GM19025 (cell line): ENCODE measurements around the gene ACTL7A.
"Not testable (repeated sequence)": the region's sequence is repeated elsewhere in the genome, so short reads cannot be mapped to it uniquely, and the experiment has no call there.

Source experiments
- ATAC-seq: cut with Tn5 transposase; IDR thresholded peaks from one replicate; pipeline ENCODE4 v1.9.1; 2021; ENCODE audit warnings: mild to moderate bottlenecking, low read depth, moderate library complexity; ENCODE audit not compliant: unreplicated experiment

Gene ACTL7A

GRCh38 chr9:108845947-108846346 lies 16.1 kb upstream of the ACTL7A start:
- no peak for ATAC-seq

- ATAC-seq, result not testable (repeated sequence)
Measured at GRCh38 chr9:108848296-108848695, 13.8 kb upstream of the ACTL7A start.

GRCh38 chr9:108850293-108850897 lies 11.7 kb upstream of the ACTL7A start:
- ATAC-seq, result no peak

GRCh38 chr9:108851138-108851537 lies 10.9 kb upstream of the ACTL7A start:
- ATAC-seq, result no peak

GRCh38 chr9:108852079-108852478 lies 10.0 kb upstream of the ACTL7A start:
- ATAC-seq, result no peak

GRCh38 chr9:108854094-108854493 lies 8.0 kb upstream of the ACTL7A start:
- ATAC-seq, result no peak

- no peak for ATAC-seq
Measured at GRCh38 chr9:108854641-108855528, 7.2 kb upstream of the ACTL7A start.

GRCh38 chr9:108855529-108855886 lies 6.6 kb upstream of the ACTL7A start:
- ATAC-seq, result no peak

GRCh38 chr9:108855888-108856287 lies 6.2 kb upstream of the ACTL7A start, which contains the start of gene ACTL7B:
ACTL7B (minus strand) TSS chr9:108855986; CDS start chr9:108855930, 56 bp downstream.
- no peak for ATAC-seq

- ATAC-seq, result no peak
Measured at GRCh38 chr9:108857572-108857971, 4.5 kb upstream of the ACTL7A start.

- peak; percentile 67 for ATAC-seq
Measured at GRCh38 chr9:108859459-108860114, 2.5 kb upstream of the ACTL7A start.

GRCh38 chr9:108860354-108860753 lies 1.7 kb upstream of the ACTL7A start:
- ATAC-seq, result no peak

GRCh38 chr9:108860764-108861163 lies 1.3 kb upstream of the ACTL7A start:
- no peak for ATAC-seq

GRCh38 chr9:108861464-108861863 lies 602 bp upstream of the ACTL7A start:
- no peak for ATAC-seq

- no peak for ATAC-seq
Measured at GRCh38 chr9:108863891-108864290, 1.8 kb downstream of the ACTL7A start.

GRCh38 chr9:108864446-108864845 lies 2.4 kb downstream of the ACTL7A start:
- ATAC-seq, result no peak

GRCh38 chr9:108865037-108865436 lies 3.0 kb downstream of the ACTL7A start:
- ATAC-seq, result no peak

- no peak for ATAC-seq
Measured at GRCh38 chr9:108866001-108866420, 3.9 kb downstream of the ACTL7A start.

- ATAC-seq, result no peak
Measured at GRCh38 chr9:108867116-108867515, 5.0 kb downstream of the ACTL7A start.

GRCh38 chr9:108867829-108868228 lies 5.8 kb downstream of the ACTL7A start:
- ATAC-seq, result no peak

GRCh38 chr9:108869092-108869725 lies 7.1 kb downstream of the ACTL7A start:
- ATAC-seq, result no peak
